Activated CD8-positive, alpha-beta memory T cell treated with anti-CD3 and anti-CD28 coated beads for 24 hours (primary cell): ENCODE measurements around the gene KLF11.

Source experiments
- DNase-seq: peaks from one replicate; pipeline ENCODE4 v3.0.0-alpha.2; 2020

The KLF11 gene

DNA sequence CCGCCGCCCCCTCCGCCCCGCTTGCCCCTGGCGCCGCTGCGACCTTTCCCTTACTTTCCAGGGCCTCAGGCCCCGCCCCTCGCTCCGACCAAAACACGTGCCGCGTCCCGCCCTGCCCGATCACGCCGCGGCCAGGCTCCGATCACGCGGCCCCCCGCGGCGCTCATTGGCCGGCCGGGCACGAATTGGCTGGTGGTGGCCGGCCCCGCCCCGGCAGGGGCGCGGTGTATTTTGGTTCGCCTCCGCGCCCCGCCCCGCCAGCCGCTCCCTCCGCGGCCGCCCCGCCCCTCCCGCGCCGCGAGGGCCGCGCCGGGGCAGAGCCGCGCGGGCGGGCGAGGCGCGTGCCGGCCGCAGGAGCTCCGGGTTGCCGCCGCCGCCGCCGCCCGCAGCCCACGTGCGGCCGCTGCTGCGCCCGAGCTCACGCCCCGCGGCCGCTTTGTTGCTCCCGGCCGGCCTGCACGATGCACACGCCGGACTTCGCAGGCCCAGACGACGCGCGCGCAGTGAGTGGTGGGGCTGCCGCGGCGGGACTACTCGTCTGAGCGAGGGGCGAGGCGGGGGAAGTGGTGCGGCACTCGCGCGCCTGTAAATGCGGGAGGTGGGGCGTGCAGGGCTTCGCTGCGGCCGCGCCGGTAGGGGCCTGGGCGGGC is at the start of gene KLF11:
Gene KLF11 (plus strand): TSS at position 295 of the 650 bp plus-strand sequence. CDS start 167 bp downstream, at position 462.
- peak; percentile 86 for DNase-seq

GRCh38 chr2:9994462-9994861 is 48.9 kb upstream of the KLF11 start:
- no peak for DNase-seq

- DNase-seq, result no peak
Observed at GRCh38 chr2:9995059-9995458, 48.3 kb upstream of the KLF11 start.

GRCh38 chr2:9996321-9996720 is 47.0 kb upstream of the KLF11 start:
- DNase-seq, result no peak

- no peak for DNase-seq
Observed at GRCh38 chr2:9997936-9998335, 45.4 kb upstream of the KLF11 start.

DNA sequence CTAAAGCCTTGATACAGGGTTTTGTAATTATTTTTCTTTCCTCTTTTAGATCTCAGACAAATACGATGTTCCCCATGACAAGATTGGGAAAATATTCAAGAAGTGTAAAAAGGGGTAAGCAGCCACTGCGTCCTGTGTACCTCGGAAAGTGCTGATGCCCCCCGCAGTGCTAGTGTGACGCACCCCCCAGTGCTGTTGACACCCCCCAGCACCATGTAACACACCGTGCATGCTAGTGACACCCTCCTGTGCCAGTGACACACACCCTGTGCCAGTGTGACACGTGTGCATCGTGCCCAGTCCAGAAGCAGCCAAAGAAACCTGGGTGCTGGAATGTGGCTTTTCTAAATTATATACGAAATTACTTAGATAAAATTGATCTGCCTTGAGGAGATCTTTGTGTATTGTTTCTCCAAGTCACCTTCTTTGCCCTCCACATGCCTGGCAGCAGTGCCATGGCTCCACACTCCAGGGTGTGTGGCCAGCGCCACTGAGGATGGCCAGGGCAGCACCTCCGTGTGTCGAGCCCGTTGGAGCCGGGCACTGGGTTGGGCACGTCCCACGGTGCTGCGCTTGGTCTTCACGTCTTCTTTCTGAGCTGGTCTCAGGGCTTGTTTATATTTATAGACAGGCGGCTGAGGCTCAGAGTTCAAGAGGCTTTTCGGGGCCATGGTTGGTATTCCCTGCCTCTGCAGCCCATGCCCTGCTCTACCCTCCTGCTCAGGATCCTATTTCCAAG is 44.3 kb upstream of the KLF11 start:
- no peak for DNase-seq

GRCh38 chr2:9999693-10000092 is 43.7 kb upstream of the KLF11 start:
- DNase-seq, result no peak

- no peak for DNase-seq
Observed at GRCh38 chr2:10000541-10000940, 42.8 kb upstream of the KLF11 start.

GRCh38 chr2:10001586-10001985 is 41.8 kb upstream of the KLF11 start:
- no peak for DNase-seq

DNA sequence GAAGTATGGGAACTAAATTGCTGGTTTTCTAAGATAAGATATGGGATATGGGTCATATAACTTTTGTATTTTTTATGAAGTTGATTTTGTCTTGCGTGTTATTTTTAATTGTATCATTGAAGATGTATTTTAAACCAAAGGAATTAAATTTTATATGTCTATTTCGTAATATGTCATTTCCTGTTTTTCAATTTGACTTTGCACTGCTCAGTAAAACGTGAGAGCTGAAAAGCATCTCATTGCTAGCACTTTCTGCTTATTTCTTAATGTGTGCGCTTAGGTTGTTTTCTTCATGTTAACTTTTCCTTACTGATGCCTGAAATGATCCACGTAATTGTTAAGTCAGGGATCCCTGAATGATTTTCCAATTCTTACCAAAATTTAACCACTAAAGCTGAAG is 41.2 kb upstream of the KLF11 start:
- no peak for DNase-seq

- DNase-seq, result no peak
Observed at GRCh38 chr2:10002681-10003080, 40.7 kb upstream of the KLF11 start.

- no peak for DNase-seq
Observed at GRCh38 chr2:10003206-10004125, 39.9 kb upstream of the KLF11 start.

GRCh38 chr2:10004401-10004800 is 38.9 kb upstream of the KLF11 start:
- no peak for DNase-seq

GRCh38 chr2:10004836-10005235 is 38.5 kb upstream of the KLF11 start:
- DNase-seq, result no peak

DNA sequence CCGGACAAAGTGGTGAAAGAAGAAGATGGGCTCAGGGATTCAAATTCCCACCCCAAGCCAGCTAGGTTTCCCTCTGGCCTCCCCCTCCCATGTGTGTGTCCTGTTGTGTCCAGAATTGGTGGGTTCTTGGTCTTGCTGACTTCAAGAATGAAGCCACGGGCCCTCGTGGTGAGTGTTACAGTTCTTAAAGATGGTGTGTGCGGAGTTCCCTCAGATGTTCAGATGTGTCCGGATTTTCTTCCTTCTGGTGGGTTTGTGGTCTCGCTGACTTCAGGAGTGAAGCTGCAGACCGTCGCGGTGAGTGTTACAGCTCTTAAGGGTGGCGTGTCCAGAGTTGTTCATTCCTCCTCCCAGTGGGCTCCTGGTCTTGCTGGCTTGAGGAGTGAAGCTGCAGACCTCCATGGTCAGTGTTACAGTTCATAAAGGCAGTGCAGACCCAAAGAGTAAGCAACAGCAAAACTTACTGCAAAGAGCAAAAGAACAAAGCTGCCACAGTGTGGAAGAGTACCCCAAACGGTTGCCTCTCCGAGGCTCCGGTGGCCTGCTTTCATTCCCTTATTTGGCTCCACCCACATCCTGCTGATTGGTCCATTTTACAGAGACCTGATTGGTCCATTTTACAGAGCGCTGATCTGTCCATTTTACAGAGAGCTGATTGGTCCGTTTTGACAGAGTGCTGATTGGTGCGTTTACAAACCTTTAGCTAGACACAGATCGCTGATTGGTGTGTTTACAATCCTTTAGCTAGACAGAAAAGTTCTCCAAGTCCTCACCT is 37.7 kb upstream of the KLF11 start:
- no peak for DNase-seq

GRCh38 chr2:10006236-10007161 is 36.9 kb upstream of the KLF11 start:
- DNase-seq, result no peak

DNA sequence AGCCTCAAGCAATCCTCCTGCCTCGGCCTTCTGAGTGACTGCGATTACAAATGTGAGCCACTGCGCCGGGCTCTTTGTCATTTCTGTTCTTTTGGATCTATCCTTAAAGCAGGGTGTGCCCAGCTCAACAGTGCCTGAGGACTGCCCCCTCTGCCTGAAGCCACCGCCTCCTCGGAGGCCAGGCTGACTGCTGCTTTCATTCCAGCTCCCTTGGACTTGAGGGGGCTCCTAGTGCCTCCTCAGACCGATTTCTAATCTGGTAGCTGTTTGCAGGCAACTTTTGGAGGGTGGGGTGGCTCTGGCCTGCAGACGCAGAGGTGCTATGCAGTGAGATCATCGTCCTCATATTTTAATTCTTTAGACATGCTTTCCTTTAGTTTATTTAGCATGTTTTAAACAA is 35.9 kb upstream of the KLF11 start:
- DNase-seq, result no peak

DNA sequence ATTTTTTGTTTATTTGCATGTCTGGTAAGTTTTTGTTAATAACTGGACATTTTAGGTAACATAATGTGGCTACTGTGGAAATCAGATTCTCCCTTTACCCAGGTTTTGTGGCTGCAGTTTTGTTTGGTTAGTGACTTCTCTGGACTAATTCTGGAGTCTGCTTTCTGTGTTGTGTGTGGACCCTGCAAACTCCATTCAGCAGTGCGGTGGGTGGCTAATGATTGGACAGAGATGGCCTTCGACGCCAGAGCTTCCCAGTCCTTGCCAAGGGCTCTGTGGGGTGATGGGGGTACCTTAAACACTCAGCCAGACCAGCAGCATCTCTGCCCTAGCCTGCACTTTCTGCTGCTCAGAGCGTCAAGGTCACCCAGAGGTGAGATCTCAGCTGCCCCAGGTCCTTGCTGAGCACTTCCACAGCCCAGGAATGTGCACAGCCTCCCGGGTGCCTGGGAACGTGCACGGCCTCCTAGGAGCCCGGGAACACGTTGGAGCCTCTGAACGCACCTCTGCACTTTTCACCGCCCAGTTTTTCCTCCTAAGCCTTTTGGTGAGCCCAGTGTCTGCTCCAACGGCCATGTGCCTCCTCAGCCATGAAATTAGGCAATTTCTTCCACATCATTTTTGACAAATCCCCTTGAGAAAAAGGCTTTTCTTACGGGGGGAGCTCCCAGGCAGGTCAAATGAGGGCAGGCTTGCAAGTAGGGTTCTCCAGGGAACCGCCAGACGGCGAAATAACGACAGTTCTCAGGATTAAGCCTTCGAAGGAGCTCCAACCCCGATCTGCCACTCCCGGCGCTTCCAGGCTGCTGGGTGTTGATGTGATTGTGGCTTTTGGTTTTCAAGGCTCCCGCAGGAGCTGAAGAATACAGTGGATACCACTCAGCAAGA is 35.2 kb upstream of the KLF11 start:
- no peak for DNase-seq

- no peak for DNase-seq
Observed at GRCh38 chr2:10008809-10009176, 34.6 kb upstream of the KLF11 start.

GRCh38 chr2:10009271-10009810 is 34.0 kb upstream of the KLF11 start:
- DNase-seq, result no peak
